Measurements from ENCODE around the gene UNC93B1. TPM values are rescaled to one million over a fixed set of nuclear protein-coding genes. Genes with fewer than 3 reads are reported as not detected.
"Not testable (repeated sequence)": the region's sequence is repeated elsewhere in the genome, so short reads cannot be mapped to it uniquely, and the experiment has no call there.

UNC93B1 gene
- total and polyA plus RNA-seq, 2 donors (not counting 1 experiment from before 2014, with no cell fraction given), result 15.7 to 20.0 TPM

- Histone ChIP-seq H3K4me2 (ENCODE audit: extremely low read depth, insufficient read depth, low read length) (no peak overlapping the region), H3K27me3 (ENCODE audit: control insufficient read depth, insufficient read depth, low read length) (no peaks in the 10 kb centered on the region), H3K9ac (ENCODE audit: insufficient read depth, low read length) (no peak overlapping the region), H3K27ac (ENCODE audit: insufficient read depth, low read length) (no peak overlapping the region), H3K4me3 (replicated peaks in 1 of 4; ENCODE audit: control extremely low read depth in 1 of 4, insufficient read depth in 1 of 4, low read depth in 3 of 4, low read length in 4 of 4) (no peak overlapping the region), H2AFZ (ENCODE audit: low read length) (no peak overlapping the region), H3K4me1 (ENCODE audit: control insufficient read depth, extremely low read depth, insufficient read depth, low read length) (no peaks in the 10 kb centered on the region), H3K36me3 (ENCODE audit: control insufficient read depth, insufficient read depth, low read length) (no peaks in the 10 kb centered on the region), H3K79me2 (ENCODE audit: control insufficient read depth, insufficient read depth, low read length) (no peaks in the 10 kb centered on the region), H3K9me3 (ENCODE audit: control insufficient read depth, insufficient read depth, low read depth, low read length) (no peaks in the 10 kb centered on the region), H4K20me1 (ENCODE audit: control insufficient read depth, extremely low read depth, insufficient read depth, low read length) (no peaks in the 10 kb centered on the region)
- DNase-seq (ENCODE audit: low read depth in 2 of 2), result no peak
- TF ChIP-seq CTCF (conservative IDR thresholded peaks at IDR 0.05 in 1 of 2, IDR thresholded peaks at IDR 0.05 in 1 of 2; ENCODE audit: low read depth in 1 of 2, low read length in 2 of 2) (no peak), EZH2 (IDR thresholded peaks at IDR 0.05; ENCODE audit: low read length, missing control alignments) (no peak)
Observed at GRCh38 chr11:67997475-67997921, 6.4 kb downstream of the UNC93B1 start.

- no peaks in the 10 kb centered on the region for H3K79me2 ChIP-seq (ENCODE audit: control insufficient read depth, insufficient read depth, low read length)
- no peaks in the 10 kb centered on the region for H3K27me3 ChIP-seq (ENCODE audit: control insufficient read depth, insufficient read depth, low read length)
- no peak overlapping the region for H3K4me3 ChIP-seq (replicated peaks in 1 of 4; ENCODE audit: control extremely low read depth in 1 of 4, insufficient read depth in 1 of 4, low read depth in 3 of 4, low read length in 4 of 4)
- H3K4me1 ChIP-seq (ENCODE audit: control insufficient read depth, extremely low read depth, insufficient read depth, low read length), result no peaks in the 10 kb centered on the region
- H3K4me2 ChIP-seq (ENCODE audit: extremely low read depth, insufficient read depth, low read length), result no peak overlapping the region
- no peaks in the 10 kb centered on the region for H3K36me3 ChIP-seq (ENCODE audit: control insufficient read depth, insufficient read depth, low read length)
- H3K27ac ChIP-seq (ENCODE audit: insufficient read depth, low read length), result no peak overlapping the region
- no peaks in the 10 kb centered on the region for H3K9me3 ChIP-seq (ENCODE audit: control insufficient read depth, insufficient read depth, low read depth, low read length)
- peak; percentile 31 to 46 for DNase-seq (ENCODE audit: low read depth in 2 of 2)
- TF ChIP-seq CTCF (conservative IDR thresholded peaks at IDR 0.05 in 1 of 2, IDR thresholded peaks at IDR 0.05 in 1 of 2; ENCODE audit: low read depth in 1 of 2, low read length in 2 of 2) (no peak), EZH2 (IDR thresholded peaks at IDR 0.05; ENCODE audit: low read length, missing control alignments) (no peak)
- no peaks in the 10 kb centered on the region for H4K20me1 ChIP-seq (ENCODE audit: control insufficient read depth, extremely low read depth, insufficient read depth, low read length)
- no peak overlapping the region for H2AFZ ChIP-seq (ENCODE audit: low read length)
- no peak overlapping the region for H3K9ac ChIP-seq (ENCODE audit: insufficient read depth, low read length)
Observed at GRCh38 chr11:67996622-67997474, 7.0 kb downstream of the UNC93B1 start.

DNA sequence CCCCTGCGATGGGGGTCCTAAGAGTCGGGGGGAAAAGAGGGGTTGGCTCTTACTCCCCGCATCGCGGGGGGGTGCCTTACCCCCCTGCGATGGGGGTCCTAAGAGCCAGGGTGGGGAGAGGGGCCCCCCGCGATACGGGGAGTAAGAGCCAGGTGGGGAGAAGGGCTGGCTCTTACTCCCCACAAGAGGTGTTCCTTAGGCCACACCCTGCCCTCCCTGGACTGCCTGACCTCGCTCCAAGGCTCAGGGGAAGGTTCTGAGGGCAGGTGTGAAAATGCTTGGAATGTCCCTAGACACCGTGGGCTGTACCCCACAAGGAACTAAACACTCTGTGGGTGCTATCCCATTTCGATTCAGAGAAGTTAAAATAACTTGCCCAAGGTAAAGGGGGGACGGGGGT is 7.8 kb downstream of the UNC93B1 start:
- no peak overlapping the region for H2AFZ ChIP-seq (ENCODE audit: low read length)
- H3K4me3 ChIP-seq (replicated peaks in 1 of 4; ENCODE audit: control extremely low read depth in 1 of 4, insufficient read depth in 1 of 4, low read depth in 3 of 4, low read length in 4 of 4), result no peak overlapping the region
- no peak overlapping the region for H3K27ac ChIP-seq (ENCODE audit: insufficient read depth, low read length)
- TF ChIP-seq CTCF (conservative IDR thresholded peaks at IDR 0.05 in 1 of 2, IDR thresholded peaks at IDR 0.05 in 1 of 2; ENCODE audit: low read depth in 1 of 2, low read length in 2 of 2), result no peak
- TF ChIP-seq EZH2 (IDR thresholded peaks at IDR 0.05; ENCODE audit: low read length, missing control alignments), result no peak
- H3K9me3 ChIP-seq (ENCODE audit: control insufficient read depth, insufficient read depth, low read depth, low read length), result no peaks in the 10 kb centered on the region
- no peaks in the 10 kb centered on the region for H3K36me3 ChIP-seq (ENCODE audit: control insufficient read depth, insufficient read depth, low read length)
- no peak overlapping the region for H3K4me2 ChIP-seq (ENCODE audit: extremely low read depth, insufficient read depth, low read length)
- H3K27me3 ChIP-seq (ENCODE audit: control insufficient read depth, insufficient read depth, low read length), result peaks cover under 1% of the 10 kb centered on the region
- H4K20me1 ChIP-seq (ENCODE audit: control insufficient read depth, extremely low read depth, insufficient read depth, low read length), result no peaks in the 10 kb centered on the region
- no peaks in the 10 kb centered on the region for H3K4me1 ChIP-seq (ENCODE audit: control insufficient read depth, extremely low read depth, insufficient read depth, low read length)
- no peak for DNase-seq (ENCODE audit: low read depth in 2 of 2)
- no peaks in the 10 kb centered on the region for H3K79me2 ChIP-seq (ENCODE audit: control insufficient read depth, insufficient read depth, low read length)
- no peak overlapping the region for H3K9ac ChIP-seq (ENCODE audit: insufficient read depth, low read length)

GRCh38 chr11:67995579-67995978 is 8.3 kb downstream of the UNC93B1 start:
- not testable (repeated sequence) for H2AFZ ChIP-seq (ENCODE audit: low read length); H4K20me1 ChIP-seq (ENCODE audit: control insufficient read depth, extremely low read depth, insufficient read depth, low read length); H3K9ac ChIP-seq (ENCODE audit: insufficient read depth, low read length); DNase-seq (ENCODE audit: low read depth in 2 of 2); H3K4me3 ChIP-seq (replicated peaks in 1 of 4; ENCODE audit: control extremely low read depth in 1 of 4, insufficient read depth in 1 of 4, low read depth in 3 of 4, low read length in 4 of 4); H3K79me2 ChIP-seq (ENCODE audit: control insufficient read depth, insufficient read depth, low read length); H3K4me1 ChIP-seq (ENCODE audit: control insufficient read depth, extremely low read depth, insufficient read depth, low read length); H3K4me2 ChIP-seq (ENCODE audit: extremely low read depth, insufficient read depth, low read length); H3K27ac ChIP-seq (ENCODE audit: insufficient read depth, low read length); H3K9me3 ChIP-seq (ENCODE audit: control insufficient read depth, insufficient read depth, low read depth, low read length); H3K36me3 ChIP-seq (ENCODE audit: control insufficient read depth, insufficient read depth, low read length); H3K27me3 ChIP-seq (ENCODE audit: control insufficient read depth, insufficient read depth, low read length)

Data from fibroblast of lung (primary cell).